HG02571 (cell line): Measurements from ENCODE around the gene OR52D1.

Experiments used
- ATAC-seq: cut with Tn5 transposase; IDR thresholded peaks from one replicate; pipeline ENCODE4 v1.9.1; 2021; ENCODE audit warnings: mild to moderate bottlenecking, moderate library complexity; ENCODE audit not compliant: unreplicated experiment

The OR52D1 gene

GRCh38 chr11:5488385-5488784, at the start of gene OR52D1:
Gene OR52D1 (plus strand): TSS chr11:5488685. CDS start chr11:5488707, 22 bp downstream.
- ATAC-seq: no peak

GRCh38 chr11:5441414-5441813, 47.1 kb upstream of the OR52D1 start, which contains the start of gene OR51I1:
Gene OR51I1 (minus strand): TSS chr11:5441514. CDS start chr11:5441514, 0 bp downstream.
- ATAC-seq: no peak

- no peak for ATAC-seq
These were observed 44.6 kb upstream of the OR52D1 start for GRCh38 chr11:5443835-5444393.

GRCh38 chr11:5449023-5449422, 39.5 kb upstream of the OR52D1 start, which contains the start of gene OR51I2:
Gene OR51I2 (plus strand): TSS chr11:5449323. CDS start chr11:5453489, 4,166 bp downstream.
- ATAC-seq: no peak

- no peak for ATAC-seq
These were observed 39.1 kb upstream of the OR52D1 start for GRCh38 chr11:5449432-5449831.

GRCh38 chr11:5460983-5461621, 27.4 kb upstream of the OR52D1 start:
- ATAC-seq: no peak

GRCh38 chr11:5467527-5467926, 21.0 kb upstream of the OR52D1 start:
- no peak for ATAC-seq

- ATAC-seq: no peak
These were observed 14.6 kb upstream of the OR52D1 start for GRCh38 chr11:5473921-5474320.

- peak; percentile 63 for ATAC-seq
These were observed 12.2 kb upstream of the OR52D1 start for GRCh38 chr11:5476186-5476819.

GRCh38 chr11:5486003-5486402, 2.5 kb upstream of the OR52D1 start:
- no peak for ATAC-seq

- no peak for ATAC-seq
These were observed 2.1 kb upstream of the OR52D1 start for GRCh38 chr11:5486421-5486820.

- no peak for ATAC-seq
These were observed 414 bp downstream of the OR52D1 start for GRCh38 chr11:5488798-5489399.

- ATAC-seq: no peak
These were observed 1.3 kb downstream of the OR52D1 start for GRCh38 chr11:5489576-5490357.

- no peak for ATAC-seq
These were observed 11.2 kb downstream of the OR52D1 start for GRCh38 chr11:5499671-5500070.

GRCh38 chr11:5500393-5500801, 11.9 kb downstream of the OR52D1 start:
- ATAC-seq: no peak

- no peak for ATAC-seq
These were observed 16.0 kb downstream of the OR52D1 start for GRCh38 chr11:5504403-5504921.

- no peak for ATAC-seq
These were observed 17.0 kb downstream of the OR52D1 start for GRCh38 chr11:5505363-5506048.

- ATAC-seq: no peak
These were observed 18.9 kb downstream of the OR52D1 start for GRCh38 chr11:5507177-5507932.

- ATAC-seq: no peak
These were observed 19.4 kb downstream of the OR52D1 start for GRCh38 chr11:5507933-5508305.
